ENCODE measurements around the gene ZNF343. TPM values are rescaled to one million over a fixed set of nuclear protein-coding genes. Genes with fewer than 3 reads are reported as not detected.

ZNF343 gene
- total and polyA plus RNA-seq, 2 donors (not counting 1 experiment from before 2014, with no cell fraction given) = 11.6 to 23.4 TPM

DNA sequence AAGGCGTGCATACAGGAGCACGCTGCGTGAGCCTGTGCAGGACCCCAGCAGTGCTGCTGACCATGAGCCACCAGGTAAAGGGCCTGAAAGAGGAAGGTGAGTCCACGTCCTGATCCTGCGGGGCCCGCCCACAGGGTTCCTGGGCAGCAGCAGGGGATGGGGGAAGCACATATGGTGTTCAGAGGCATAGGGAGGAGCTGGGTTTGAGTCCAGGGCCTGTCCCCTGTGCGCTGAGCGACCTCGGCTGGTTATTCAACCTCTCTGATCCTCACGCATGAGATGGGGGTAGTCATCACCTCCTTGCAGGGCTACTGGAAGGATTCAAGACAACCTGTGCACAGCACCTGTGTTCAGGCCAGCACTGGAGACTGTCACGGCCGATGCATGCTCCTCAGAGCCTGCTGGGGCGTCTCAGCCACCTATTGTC is 27.9 kb upstream of the ZNF343 start, which contains the start of gene TMC2:
TMC2 (plus strand) TSS at position 14 of the 427 bp plus-strand sequence; CDS start at position 63, 49 bp downstream.
- H3K36me3 ChIP-seq (replicated peaks in 1 of 2; ENCODE audit: control extremely low read depth in 1 of 2, control insufficient read depth in 1 of 2, extremely low read depth in 1 of 2, insufficient read depth in 2 of 2, low read length in 1 of 2) = no peaks in the 10 kb centered on the region
- no peak within 1 kb of the TSS for H2AFZ ChIP-seq (ENCODE audit: insufficient read depth, low read depth, low read length, poor library complexity, severe bottlenecking)
- TF ChIP-seq EZH2 (IDR thresholded peaks at IDR 0.05; ENCODE audit: borderline replicate concordance, insufficient read depth, low read depth, low read length, poor library complexity, severe bottlenecking) = no peak
- POLR2A ChIA-PET = no interaction called here
- H3K4me1 ChIP-seq (ENCODE audit: control insufficient read depth in 2 of 2, insufficient read depth in 2 of 2, low read length in 2 of 2) = no peaks in the 10 kb centered on the region
- Mint-ChIP-seq H3K27me3 (peaks cover 45% of the 10 kb centered on the region), H3K4me1 (no peaks in the 10 kb centered on the region), H3K27ac (no peak within 1 kb of the TSS), H3K4me3 (no peak within 1 kb of the TSS), H3K9me3 (ENCODE audit: insufficient read depth) (no peaks in the 10 kb centered on the region)
- peaks cover 0 to 19% (median 0%) of the 10 kb centered on the region in 4 experiments for H3K27me3 ChIP-seq (replicated peaks in 1 of 4; ENCODE audit: control extremely low read depth in 1 of 4, control insufficient read depth in 3 of 4, insufficient read depth in 4 of 4, low read length in 3 of 4)
- H3K79me2 ChIP-seq (ENCODE audit: control insufficient read depth, insufficient read depth, low read length) = no peaks in the 10 kb centered on the region
- H3K4me2 ChIP-seq (replicated peaks; ENCODE audit: low read depth, low read length, poor library complexity, severe bottlenecking) = no peak within 1 kb of the TSS
- H3K9ac ChIP-seq (ENCODE audit: low read length) = no peak within 1 kb of the TSS
- WGBS (ENCODE audit: insufficient coverage) = 78% methylated on average over 12 of the region's 13 CpGs
- no peaks in the 10 kb centered on the region for H4K20me1 ChIP-seq (ENCODE audit: control insufficient read depth, insufficient read depth, low read length, poor library complexity, severe bottlenecking)
- H3K27ac ChIP-seq (ENCODE audit: low read length in 2 of 2) = no peak within 1 kb of the TSS
- ATAC-seq (ENCODE audit: low read depth) (no peak), DNase-seq (no peak)
- H3K4me3 ChIP-seq (ENCODE audit: control extremely low read depth in 1 of 5, extremely low read depth in 1 of 5, insufficient read depth in 1 of 5, low read depth in 2 of 5, low read length in 4 of 5) = no peak within 1 kb of the TSS
- CTCF ChIA-PET = no interaction called here
- intact Hi-C loops (cut with micrococcal nuclease) = no loop called here
- no peaks in the 10 kb centered on the region for H3K9me3 ChIP-seq (ENCODE audit: control extremely low read depth in 1 of 3, control insufficient read depth in 2 of 3, insufficient read depth in 1 of 3, low read length in 2 of 3)

DNA sequence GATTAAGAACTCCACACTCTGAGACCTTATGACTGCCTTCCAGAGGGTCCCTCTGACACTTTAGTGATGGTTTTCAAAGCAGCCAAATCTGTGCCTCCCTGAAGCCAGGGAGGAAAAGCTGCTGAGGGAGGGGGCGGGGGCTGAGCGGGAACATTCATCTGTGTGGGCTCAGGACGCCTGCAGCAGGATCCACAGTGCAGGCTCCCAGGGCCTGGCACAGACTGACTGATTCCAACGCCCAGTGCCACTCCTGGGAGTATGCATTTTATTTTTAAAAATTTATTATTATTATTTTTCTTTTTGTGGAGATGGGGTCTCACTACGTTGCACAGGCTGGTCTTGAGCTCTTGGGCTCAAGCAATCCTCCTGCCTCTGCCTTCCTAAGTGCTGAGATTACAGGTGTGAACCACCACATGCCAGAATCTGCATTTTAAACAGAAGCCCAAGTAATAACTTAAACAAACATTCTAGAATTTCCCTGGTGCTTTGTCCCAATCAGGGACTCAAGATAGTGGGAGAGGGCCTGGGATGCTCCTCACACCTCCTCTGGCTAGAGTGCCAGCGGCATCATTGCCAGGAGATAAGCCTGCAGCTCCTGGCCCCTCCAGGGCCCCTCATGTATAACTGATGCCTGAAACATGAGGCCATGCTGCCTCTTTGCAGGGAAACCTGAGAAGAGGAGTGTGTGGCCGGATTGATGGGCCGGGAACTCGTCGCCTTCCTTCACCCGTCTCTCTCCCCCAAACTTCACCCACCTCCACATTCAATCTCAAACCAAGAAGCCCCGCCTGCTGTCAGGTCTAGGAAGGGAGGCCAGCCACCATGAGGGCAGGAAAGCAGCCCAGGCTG is 27.2 kb upstream of the ZNF343 start:
- H3K9me3 Mint-ChIP-seq (ENCODE audit: insufficient read depth) = no peaks in the 10 kb centered on the region

More for the DNA sequence above, 27.2 kb upstream of the ZNF343 start:
- ATAC-seq (ENCODE audit: low read depth) = no peak
- peaks cover 0 to 19% (median 0%) of the 10 kb centered on the region in 4 experiments for H3K27me3 ChIP-seq (replicated peaks in 1 of 4; ENCODE audit: control extremely low read depth in 1 of 4, control insufficient read depth in 3 of 4, insufficient read depth in 4 of 4, low read length in 3 of 4)
- no peak overlapping the region for H3K27ac ChIP-seq (ENCODE audit: low read length in 2 of 2)
- no peak for DNase-seq
- no peak overlapping the region for H3K4me3 ChIP-seq (ENCODE audit: control extremely low read depth in 1 of 5, extremely low read depth in 1 of 5, insufficient read depth in 1 of 5, low read depth in 2 of 5, low read length in 4 of 5)
- H4K20me1 ChIP-seq (ENCODE audit: control insufficient read depth, insufficient read depth, low read length, poor library complexity, severe bottlenecking) = no peaks in the 10 kb centered on the region
- 83% methylated on average over 5 of the region's 12 CpGs for WGBS (ENCODE audit: insufficient coverage)
- H3K36me3 ChIP-seq (replicated peaks in 1 of 2; ENCODE audit: control extremely low read depth in 1 of 2, control insufficient read depth in 1 of 2, extremely low read depth in 1 of 2, insufficient read depth in 2 of 2, low read length in 1 of 2) = no peaks in the 10 kb centered on the region
- no peaks in the 10 kb centered on the region for H3K4me1 ChIP-seq (ENCODE audit: control insufficient read depth in 2 of 2, insufficient read depth in 2 of 2, low read length in 2 of 2)
- Mint-ChIP-seq H3K4me3 (no peak overlapping the region), H3K4me1 (no peaks in the 10 kb centered on the region), H3K27ac (no peak overlapping the region), H3K27me3 (peaks cover 43% of the 10 kb centered on the region)
- H3K4me2 ChIP-seq (replicated peaks; ENCODE audit: low read depth, low read length, poor library complexity, severe bottlenecking) = no peak overlapping the region
- H3K9me3 ChIP-seq (ENCODE audit: control extremely low read depth in 1 of 3, control insufficient read depth in 2 of 3, insufficient read depth in 1 of 3, low read length in 2 of 3) = peaks cover 0 to under 1% (median 0%) of the 10 kb centered on the region in 3 donors
- ChIA-PET POLR2A (no interaction called here), CTCF (interaction anchor here (2.0 kb wide), 1 partner anchor 12 kb away, joined by 10 read pairs; no protein-coding TSS in a partner anchor)
- TF ChIP-seq EZH2 (IDR thresholded peaks at IDR 0.05; ENCODE audit: borderline replicate concordance, insufficient read depth, low read depth, low read length, poor library complexity, severe bottlenecking) = no peak
- no peak overlapping the region for H2AFZ ChIP-seq (ENCODE audit: insufficient read depth, low read depth, low read length, poor library complexity, severe bottlenecking)
- intact Hi-C loops (cut with micrococcal nuclease) = no loop called here
- no peak overlapping the region for H3K9ac ChIP-seq (ENCODE audit: low read length)
- H3K79me2 ChIP-seq (ENCODE audit: control insufficient read depth, insufficient read depth, low read length) = no peaks in the 10 kb centered on the region
